LHCN-M2 (cell line): Measurements from ENCODE around the gene GRAMD1C. TPM values are rescaled to one million over a fixed set of nuclear protein-coding genes. Genes with fewer than 3 reads are reported as not detected.

Source experiments
- DNase-seq: peaks from one replicate; pipeline ENCODE4 v3.0.0-alpha.2; 2012; ENCODE audit warnings: low read depth
- total RNA-seq: library from RNA; depleted of rRNA; stranded (reverse); fragments of >200 nt; gene quantifications from 2 replicates; pipeline ENCODE4 v1.2.3, GENCODE V29; 2014; rRNA removed

GRAMD1C gene
- total RNA-seq, 1 experiment from 2014 or later = 2.2 TPM

GRCh38 chr3:113948015-113948917, 109.7 kb downstream of the GRAMD1C start:
- DNase-seq = no peak

- no peak for DNase-seq
Observed at GRCh38 chr3:113952921-113953320, 114.3 kb downstream of the GRAMD1C start.

GRCh38 chr3:113953677-113954076, 115.1 kb downstream of the GRAMD1C start:
- DNase-seq = no peak

GRCh38 chr3:113954091-113954685, 115.6 kb downstream of the GRAMD1C start:
- no peak for DNase-seq

GRCh38 chr3:113963879-113964278, 125.3 kb downstream of the GRAMD1C start:
- no peak for DNase-seq

GRCh38 chr3:113966172-113966571, 127.6 kb downstream of the GRAMD1C start:
- no peak for DNase-seq

GRCh38 chr3:113968986-113969385, 130.4 kb downstream of the GRAMD1C start:
- no peak for DNase-seq

- DNase-seq = no peak
Observed at GRCh38 chr3:113977822-113978221, 139.2 kb downstream of the GRAMD1C start.

GRCh38 chr3:113979916-113980315, 141.3 kb downstream of the GRAMD1C start:
- no peak for DNase-seq

GRCh38 chr3:113981803-113982202, 143.2 kb downstream of the GRAMD1C start:
- DNase-seq = no peak

- DNase-seq = no peak
Observed at GRCh38 chr3:113983544-113983943, 145.0 kb downstream of the GRAMD1C start.

GRCh38 chr3:113985541-113985940, 147.0 kb downstream of the GRAMD1C start:
- no peak for DNase-seq

Other genes with a start within 250 kb of the GRAMD1C start
- gene USF3, start 142.1 kb upstream of the GRAMD1C start, total RNA-seq = 8.3 and 11.9 TPM in 2 replicates
- 204 and 247 TPM in 2 replicates for gene NAA50, start 92.5 kb upstream of the GRAMD1C start, total RNA-seq
- gene ATP6V1A, start 91.8 kb upstream of the GRAMD1C start, total RNA-seq = 54.8 and 59.2 TPM in 2 replicates
- 0.06 and 0.11 TPM in 2 replicates for gene ZDHHC23, start 109.2 kb downstream of the GRAMD1C start, total RNA-seq
- gene CCDC191, start 217.7 kb downstream of the GRAMD1C start, total RNA-seq = 0.51 and 1.3 TPM in 2 replicates
- gene QTRT2, start 217.9 kb downstream of the GRAMD1C start, total RNA-seq = 14.9 and 16.8 TPM in 2 replicates